Dorsolateral prefrontal cortex (tissue), 118 donors: Measurements from ENCODE around the gene PEX11B. TPM values are rescaled to one million over a fixed set of nuclear protein-coding genes. Genes with fewer than 3 reads are reported as not detected.

Source experiments
- total RNA-seq, 120 experiments: library from RNA; stranded (reverse); gene quantifications; one replicate each; pipeline versions ENCODE4 v1.2.3 to v1.2.4, GENCODE V29; 2022

The PEX11B gene
- total RNA-seq, 120 experiments from 2014 or later = 25.0 to 72.0 (median 54.2) TPM

Other genes starting within 250 kb of the PEX11B start
- 1 to 10 TPM in 42 of 120 experiments, under 1 TPM in 60, not detected in 18; 0.24 to 2.9 (median 0.88) TPM for gene PDZK1, start 211.3 kb downstream of the PEX11B start, total RNA-seq
- gene CD160, start 199.2 kb downstream of the PEX11B start, total RNA-seq = 1 to 10 TPM in 1 of 120 experiments, under 1 TPM in 7, not detected in 112; 0.12 to 1.9 (median 0.25) TPM
- gene RNF115, start 94.6 kb downstream of the PEX11B start, total RNA-seq = 10 to 100 TPM; 20.5 to 38.6 (median 29.2) TPM
- 10 to 100 TPM; 17.3 to 35.6 (median 26.6) TPM for gene POLR3C, start 94.5 kb downstream of the PEX11B start, total RNA-seq
- 10 to 100 TPM in 1 of 120 experiments, 1 to 10 TPM in 119; 2.6 to 10.1 (median 5.5) TPM for gene NUDT17, start 73.1 kb downstream of the PEX11B start, total RNA-seq
- 10 to 100 TPM; 21.8 to 43.6 (median 31.9) TPM for gene PIAS3, start 59.6 kb downstream of the PEX11B start, total RNA-seq
- gene ANKRD35, start 32.9 kb downstream of the PEX11B start, total RNA-seq = 10 to 100 TPM in 13 of 120 experiments, 1 to 10 TPM in 107; 2.2 to 12.7 (median 7.2) TPM
- 10 to 100 TPM in 14 of 120 experiments, 1 to 10 TPM in 106; 1.3 to 18.3 (median 5.9) TPM for gene ITGA10, start 8.7 kb downstream of the PEX11B start, total RNA-seq
- gene RBM8A, start 8.8 kb upstream of the PEX11B start, total RNA-seq = 100 to 1,000 TPM in 24 of 120 experiments, 10 to 100 TPM in 96; 68.5 to 111 (median 91.1) TPM
- 10 to 100 TPM; 10.5 to 32.8 (median 17.8) TPM for gene LIX1L, start 39.3 kb upstream of the PEX11B start, total RNA-seq
- gene ANKRD34A, start 45.9 kb upstream of the PEX11B start, total RNA-seq = 10 to 100 TPM; 13.4 to 48.3 (median 29.4) TPM
- 10 to 100 TPM; 13.1 to 24.6 (median 19.0) TPM for gene POLR3GL, start 46.0 kb upstream of the PEX11B start, total RNA-seq
- 100 to 1,000 TPM in 98 of 120 experiments, 10 to 100 TPM in 22; 36.4 to 580 (median 158) TPM for gene TXNIP, start 77.9 kb upstream of the PEX11B start, total RNA-seq
- gene HJV, start 103.0 kb upstream of the PEX11B start, total RNA-seq = 1 to 10 TPM in 3 of 120 experiments, under 1 TPM in 39, not detected in 78; 0.20 to 1.2 (median 0.42) TPM
- 1 to 10 TPM; 1.1 to 5.6 (median 2.4) TPM for gene NBPF10, start 226.1 kb upstream of the PEX11B start, total RNA-seq